HL-60 (cell line): ENCODE results near the gene ARHGAP18.

Source experiments
- DNase-seq, 2 experiments: peaks; one replicate each; pipeline ENCODE4 v3.0.0-alpha.2; 2010 to 2020; ENCODE audit warnings: low read depth in 1 of 2, low spot score in 1 of 2
- H3K27ac ChIP-seq: fragments of 250-450 bp; sonication (Bioruptor Pico); replicated peaks from 2 replicates; pipeline ENCODE4 v1.5.1; 2020; ENCODE audit warnings: mild to moderate bottlenecking, moderate library complexity
- H3K27me3 ChIP-seq: fragments of 250-450 bp; sonication (Bioruptor Pico); 2 replicates; pipeline ENCODE4 v1.5.1; 2021; ENCODE audit warnings: mild to moderate bottlenecking, moderate library complexity; ENCODE audit not compliant: insufficient read depth, poor library complexity, severe bottlenecking
- H3K4me3 ChIP-seq: replicated peaks from 2 replicates; pipeline ENCODE4 v1.5.1; 2011; ENCODE audit warnings: mild to moderate bottlenecking, control low read depth, low read length; ENCODE audit not compliant: insufficient read depth
- GABPA ChIP-seq: IDR thresholded peaks from 2 replicates; pipeline ENCODE4 v1.6.1; 2012; ENCODE audit warnings: low read depth
- POLR2AphosphoS5 ChIP-seq: IDR thresholded peaks from 2 replicates; pipeline ENCODE4 v1.6.1; 2012; ENCODE audit warnings: low read depth
- SPI1 ChIP-seq: IDR thresholded peaks from 2 replicates; pipeline ENCODE4 v1.6.1; 2012; ENCODE audit warnings: low read depth, mild to moderate bottlenecking, borderline replicate concordance
- TF ChIP-seq, protein P1 (sequence below): IDR thresholded peaks from one replicate; pipeline ENCODE4 v1.5.1; 2011; ENCODE audit warnings: low read length, control low read depth, inconsistent platforms; ENCODE audit not compliant: insufficient read depth
- TF ChIP-seq, protein P2 (sequence below): IDR thresholded peaks from 2 replicates; pipeline ENCODE4 v1.6.1; 2012; ENCODE audit warnings: low read depth; ENCODE audit not compliant: insufficient replicate concordance

The ARHGAP18 gene

DNA sequence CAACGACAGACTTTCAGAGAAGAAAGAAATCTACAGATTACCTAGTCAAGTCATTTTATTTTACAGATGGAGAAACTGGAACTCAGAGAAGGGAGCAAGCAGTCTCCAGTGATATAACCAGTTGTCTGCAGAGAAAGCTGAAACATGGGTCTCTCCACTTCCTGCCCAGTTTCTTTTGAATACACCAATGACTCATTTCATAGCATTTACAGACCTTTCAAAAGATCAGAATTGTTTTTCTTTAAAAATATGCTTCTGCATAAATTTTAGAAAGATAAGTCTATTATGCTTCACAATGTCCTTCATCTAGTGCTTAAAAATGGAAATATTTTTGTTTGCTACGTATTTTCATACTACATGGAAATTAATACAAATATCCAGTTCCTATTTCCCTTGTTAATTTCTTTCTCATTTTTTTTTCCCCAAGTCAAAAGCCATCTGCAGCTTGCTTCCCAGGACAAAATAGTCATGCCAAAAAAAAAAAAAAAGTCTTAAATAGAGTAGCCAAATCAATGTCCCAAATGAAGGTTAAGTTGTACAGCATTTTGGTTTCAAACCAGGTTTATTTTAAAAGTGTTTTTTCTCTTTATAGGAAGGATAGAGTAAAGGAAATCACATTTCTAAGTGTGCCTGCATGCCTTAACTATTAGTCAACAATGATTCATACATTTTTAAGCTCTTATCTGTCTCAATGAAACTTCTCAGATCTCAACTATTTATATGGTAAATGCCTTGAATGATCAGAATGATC, 36.9 kb downstream of the ARHGAP18 start:
- no peak for DNase-seq

DNA sequence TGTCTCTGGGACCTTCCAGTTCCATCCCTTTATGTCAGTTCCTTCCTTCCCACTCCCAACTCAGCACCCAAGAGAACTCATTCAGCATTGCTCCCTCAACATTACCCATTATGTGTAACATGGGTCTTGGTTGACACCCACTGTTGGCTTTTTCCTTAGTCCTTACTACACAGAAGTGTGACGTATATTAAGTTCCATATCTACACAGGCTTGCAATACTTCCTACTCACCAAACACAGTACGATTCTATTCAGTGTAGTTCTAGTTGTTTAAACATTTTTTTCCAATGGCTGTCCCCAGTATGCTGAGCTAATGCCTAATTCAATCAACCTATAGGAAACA, 37.7 kb downstream of the ARHGAP18 start:
- Histone ChIP-seq H3K4me3 (no peak overlapping the region), H3K27ac (peak overlapping the region; percentile 4; the same call in 1 of the 2 replicates), H3K27me3 (no peaks in the 10 kb centered on the region)
- no peak for TF ChIP-seq SPI1
- TF ChIP-seq, protein P1, sequence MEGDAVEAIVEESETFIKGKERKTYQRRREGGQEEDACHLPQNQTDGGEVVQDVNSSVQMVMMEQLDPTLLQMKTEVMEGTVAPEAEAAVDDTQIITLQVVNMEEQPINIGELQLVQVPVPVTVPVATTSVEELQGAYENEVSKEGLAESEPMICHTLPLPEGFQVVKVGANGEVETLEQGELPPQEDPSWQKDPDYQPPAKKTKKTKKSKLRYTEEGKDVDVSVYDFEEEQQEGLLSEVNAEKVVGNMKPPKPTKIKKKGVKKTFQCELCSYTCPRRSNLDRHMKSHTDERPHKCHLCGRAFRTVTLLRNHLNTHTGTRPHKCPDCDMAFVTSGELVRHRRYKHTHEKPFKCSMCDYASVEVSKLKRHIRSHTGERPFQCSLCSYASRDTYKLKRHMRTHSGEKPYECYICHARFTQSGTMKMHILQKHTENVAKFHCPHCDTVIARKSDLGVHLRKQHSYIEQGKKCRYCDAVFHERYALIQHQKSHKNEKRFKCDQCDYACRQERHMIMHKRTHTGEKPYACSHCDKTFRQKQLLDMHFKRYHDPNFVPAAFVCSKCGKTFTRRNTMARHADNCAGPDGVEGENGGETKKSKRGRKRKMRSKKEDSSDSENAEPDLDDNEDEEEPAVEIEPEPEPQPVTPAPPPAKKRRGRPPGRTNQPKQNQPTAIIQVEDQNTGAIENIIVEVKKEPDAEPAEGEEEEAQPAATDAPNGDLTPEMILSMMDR: no peak
- TF ChIP-seq, protein P2, sequence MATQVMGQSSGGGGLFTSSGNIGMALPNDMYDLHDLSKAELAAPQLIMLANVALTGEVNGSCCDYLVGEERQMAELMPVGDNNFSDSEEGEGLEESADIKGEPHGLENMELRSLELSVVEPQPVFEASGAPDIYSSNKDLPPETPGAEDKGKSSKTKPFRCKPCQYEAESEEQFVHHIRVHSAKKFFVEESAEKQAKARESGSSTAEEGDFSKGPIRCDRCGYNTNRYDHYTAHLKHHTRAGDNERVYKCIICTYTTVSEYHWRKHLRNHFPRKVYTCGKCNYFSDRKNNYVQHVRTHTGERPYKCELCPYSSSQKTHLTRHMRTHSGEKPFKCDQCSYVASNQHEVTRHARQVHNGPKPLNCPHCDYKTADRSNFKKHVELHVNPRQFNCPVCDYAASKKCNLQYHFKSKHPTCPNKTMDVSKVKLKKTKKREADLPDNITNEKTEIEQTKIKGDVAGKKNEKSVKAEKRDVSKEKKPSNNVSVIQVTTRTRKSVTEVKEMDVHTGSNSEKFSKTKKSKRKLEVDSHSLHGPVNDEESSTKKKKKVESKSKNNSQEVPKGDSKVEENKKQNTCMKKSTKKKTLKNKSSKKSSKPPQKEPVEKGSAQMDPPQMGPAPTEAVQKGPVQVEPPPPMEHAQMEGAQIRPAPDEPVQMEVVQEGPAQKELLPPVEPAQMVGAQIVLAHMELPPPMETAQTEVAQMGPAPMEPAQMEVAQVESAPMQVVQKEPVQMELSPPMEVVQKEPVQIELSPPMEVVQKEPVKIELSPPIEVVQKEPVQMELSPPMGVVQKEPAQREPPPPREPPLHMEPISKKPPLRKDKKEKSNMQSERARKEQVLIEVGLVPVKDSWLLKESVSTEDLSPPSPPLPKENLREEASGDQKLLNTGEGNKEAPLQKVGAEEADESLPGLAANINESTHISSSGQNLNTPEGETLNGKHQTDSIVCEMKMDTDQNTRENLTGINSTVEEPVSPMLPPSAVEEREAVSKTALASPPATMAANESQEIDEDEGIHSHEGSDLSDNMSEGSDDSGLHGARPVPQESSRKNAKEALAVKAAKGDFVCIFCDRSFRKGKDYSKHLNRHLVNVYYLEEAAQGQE: no peak
- no peak for TF ChIP-seq GABPA
- no peak for TF ChIP-seq POLR2AphosphoS5
- no peak for DNase-seq

More for the DNA sequence above, 36.9 kb downstream of the ARHGAP18 start:
- TF ChIP-seq GABPA: no peak
- TF ChIP-seq, protein P2: no peak
- TF ChIP-seq, protein P1: no peak
- TF ChIP-seq SPI1: no peak
- no peak for TF ChIP-seq POLR2AphosphoS5
- H3K4me3 ChIP-seq: no peak overlapping the region
- H3K27me3 ChIP-seq: no peaks in the 10 kb centered on the region
- H3K27ac ChIP-seq: no peak overlapping the region

DNA sequence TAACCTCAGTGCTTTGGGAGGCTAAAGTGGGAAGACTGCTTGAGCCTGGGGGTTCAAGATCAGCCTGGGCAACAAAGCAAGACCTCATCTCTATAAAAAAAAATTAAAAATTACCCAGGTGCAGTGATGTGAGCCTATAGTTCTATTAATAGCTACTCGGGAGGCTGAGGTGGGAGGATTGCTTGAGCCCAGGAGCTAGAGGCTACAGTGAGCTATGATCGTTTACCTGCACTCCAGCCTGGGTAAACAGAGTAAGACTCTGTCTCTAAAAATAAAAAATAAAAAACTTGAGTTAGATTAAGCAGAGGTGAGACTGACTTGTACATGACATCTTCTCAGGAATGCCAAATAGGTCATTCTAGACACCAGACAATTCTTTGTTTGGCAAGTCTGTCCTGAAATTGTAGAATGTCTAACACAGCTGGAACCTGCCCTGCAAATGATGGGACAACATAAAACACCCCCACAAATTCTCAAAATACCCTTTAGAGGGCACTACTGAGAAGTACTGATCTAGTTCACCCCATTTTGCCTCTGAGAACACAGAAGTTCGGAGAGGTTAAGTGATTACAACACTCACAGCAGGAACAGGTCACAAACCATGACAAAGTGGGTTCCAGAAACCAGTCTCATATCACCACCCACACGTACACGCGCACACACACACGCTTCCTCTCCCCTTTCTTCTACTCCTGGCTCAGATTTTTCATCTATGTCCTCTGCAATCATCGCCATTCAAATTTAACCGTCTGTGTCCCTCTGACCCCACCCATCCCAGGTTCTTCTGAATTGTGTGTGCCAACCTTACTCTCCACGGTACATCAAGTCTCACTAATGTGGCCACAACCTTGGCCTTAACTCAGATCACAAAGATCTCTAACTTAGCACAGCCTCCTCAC, 38.3 kb downstream of the ARHGAP18 start:
- H3K27me3 ChIP-seq: no peaks in the 10 kb centered on the region
- TF ChIP-seq POLR2AphosphoS5 (no peak), GABPA (no peak), SPI1 (no peak)
- TF ChIP-seq, protein P2: no peak
- TF ChIP-seq, protein P1: peak; percentile 64
- no peak overlapping the region for H3K4me3 ChIP-seq
- DNase-seq: peak; percentile 82 to 85
- H3K27ac ChIP-seq: peak overlapping the region; percentile 4; the same call in 1 of the 2 replicates
